ENCODE data around the gene MYLK2.

DNA sequence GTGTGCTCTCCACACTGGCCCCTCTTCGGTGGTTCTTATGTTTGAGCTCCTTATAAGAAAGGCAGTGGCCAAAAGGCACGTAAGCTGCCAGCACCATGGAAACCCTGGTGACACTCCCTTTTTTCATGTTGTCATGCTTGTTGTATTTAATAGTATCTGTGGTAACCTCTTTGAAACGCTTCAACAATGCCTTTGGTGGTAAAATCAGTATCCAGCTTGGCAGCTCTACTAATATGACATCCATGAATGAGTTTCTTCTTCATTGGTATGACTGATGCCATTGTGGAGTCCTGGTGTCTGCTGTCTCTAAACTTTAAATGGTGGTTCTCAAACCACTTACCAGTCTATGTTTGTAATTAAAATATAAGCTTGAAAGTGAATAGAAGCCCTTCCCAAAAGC is 10.7 kb upstream of the MYLK2 start:
- no peak for TF ChIP-seq POLR2A (IDR thresholded peaks at IDR 0.05)
- TF ChIP-seq, protein P1, sequence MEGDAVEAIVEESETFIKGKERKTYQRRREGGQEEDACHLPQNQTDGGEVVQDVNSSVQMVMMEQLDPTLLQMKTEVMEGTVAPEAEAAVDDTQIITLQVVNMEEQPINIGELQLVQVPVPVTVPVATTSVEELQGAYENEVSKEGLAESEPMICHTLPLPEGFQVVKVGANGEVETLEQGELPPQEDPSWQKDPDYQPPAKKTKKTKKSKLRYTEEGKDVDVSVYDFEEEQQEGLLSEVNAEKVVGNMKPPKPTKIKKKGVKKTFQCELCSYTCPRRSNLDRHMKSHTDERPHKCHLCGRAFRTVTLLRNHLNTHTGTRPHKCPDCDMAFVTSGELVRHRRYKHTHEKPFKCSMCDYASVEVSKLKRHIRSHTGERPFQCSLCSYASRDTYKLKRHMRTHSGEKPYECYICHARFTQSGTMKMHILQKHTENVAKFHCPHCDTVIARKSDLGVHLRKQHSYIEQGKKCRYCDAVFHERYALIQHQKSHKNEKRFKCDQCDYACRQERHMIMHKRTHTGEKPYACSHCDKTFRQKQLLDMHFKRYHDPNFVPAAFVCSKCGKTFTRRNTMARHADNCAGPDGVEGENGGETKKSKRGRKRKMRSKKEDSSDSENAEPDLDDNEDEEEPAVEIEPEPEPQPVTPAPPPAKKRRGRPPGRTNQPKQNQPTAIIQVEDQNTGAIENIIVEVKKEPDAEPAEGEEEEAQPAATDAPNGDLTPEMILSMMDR (IDR thresholded peaks at IDR 0.05): no peak
